Measurements from ENCODE around the gene NUP98.

- TF ChIP-seq SREBF2 (IDR thresholded peaks at IDR 0.05) (no peak), HES2 (IDR thresholded peaks at IDR 0.05) (no peak), CHD2 (IDR thresholded peaks at IDR 0.05; ENCODE audit: low read length, partially characterized antibody) (no peak)
Measured at GRCh38 chr11:3836903-3837302, 39.5 kb upstream of the NUP98 start.

Data from A549 (cell line).